ENCODE data around the gene MCF2L. TPM values are rescaled to one million over a fixed set of nuclear protein-coding genes. Genes with fewer than 3 reads are reported as not detected.
"Not testable (repeated sequence)": the region's sequence is repeated elsewhere in the genome, so short reads cannot be mapped to it uniquely, and the experiment has no call there.

Gene MCF2L
- total RNA-seq, 1 experiment from 2014 or later, result 4.5 TPM

GRCh38 chr13:113050734-113051431 is 81.9 kb downstream of the MCF2L start:
- DNase-seq (ENCODE audit: low spot score), result no peak

GRCh38 chr13:113051641-113052040 is 82.6 kb downstream of the MCF2L start:
- no peak for DNase-seq (ENCODE audit: low spot score)

- DNase-seq (ENCODE audit: low spot score), result no peak
Measured at GRCh38 chr13:113052206-113052605, 83.2 kb downstream of the MCF2L start.

GRCh38 chr13:113052971-113053370 is 84.0 kb downstream of the MCF2L start:
- no peak for DNase-seq (ENCODE audit: low spot score)

GRCh38 chr13:113053376-113053775 is 84.4 kb downstream of the MCF2L start:
- DNase-seq (ENCODE audit: low spot score), result no peak

GRCh38 chr13:113053801-113054604 is 85.0 kb downstream of the MCF2L start:
- DNase-seq (ENCODE audit: low spot score), result no peak

GRCh38 chr13:113057084-113057483 is 88.1 kb downstream of the MCF2L start:
- no peak for DNase-seq (ENCODE audit: low spot score)

DNA sequence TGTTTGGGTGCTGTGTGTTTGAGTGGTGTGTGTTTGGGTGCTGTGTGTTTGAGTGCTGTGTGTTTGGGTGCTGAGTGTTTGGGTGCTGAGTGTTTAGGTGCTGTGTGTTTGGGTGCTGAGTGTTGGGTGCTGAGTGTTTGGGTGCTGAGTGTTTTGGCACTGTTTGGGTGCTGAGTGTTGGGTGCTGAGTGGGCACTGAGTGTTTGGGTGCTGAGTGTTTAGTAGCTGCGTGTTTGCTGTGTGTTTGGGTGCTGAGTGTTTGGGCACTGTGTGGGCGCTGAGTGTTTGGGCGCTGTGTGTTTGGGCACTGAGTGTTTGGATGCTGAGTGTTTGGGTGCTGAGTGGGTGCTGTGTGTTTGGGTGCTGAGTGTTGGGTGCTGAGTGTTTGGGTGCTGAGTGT is 88.5 kb downstream of the MCF2L start:
- not testable (repeated sequence) for DNase-seq (ENCODE audit: low spot score)

DNA sequence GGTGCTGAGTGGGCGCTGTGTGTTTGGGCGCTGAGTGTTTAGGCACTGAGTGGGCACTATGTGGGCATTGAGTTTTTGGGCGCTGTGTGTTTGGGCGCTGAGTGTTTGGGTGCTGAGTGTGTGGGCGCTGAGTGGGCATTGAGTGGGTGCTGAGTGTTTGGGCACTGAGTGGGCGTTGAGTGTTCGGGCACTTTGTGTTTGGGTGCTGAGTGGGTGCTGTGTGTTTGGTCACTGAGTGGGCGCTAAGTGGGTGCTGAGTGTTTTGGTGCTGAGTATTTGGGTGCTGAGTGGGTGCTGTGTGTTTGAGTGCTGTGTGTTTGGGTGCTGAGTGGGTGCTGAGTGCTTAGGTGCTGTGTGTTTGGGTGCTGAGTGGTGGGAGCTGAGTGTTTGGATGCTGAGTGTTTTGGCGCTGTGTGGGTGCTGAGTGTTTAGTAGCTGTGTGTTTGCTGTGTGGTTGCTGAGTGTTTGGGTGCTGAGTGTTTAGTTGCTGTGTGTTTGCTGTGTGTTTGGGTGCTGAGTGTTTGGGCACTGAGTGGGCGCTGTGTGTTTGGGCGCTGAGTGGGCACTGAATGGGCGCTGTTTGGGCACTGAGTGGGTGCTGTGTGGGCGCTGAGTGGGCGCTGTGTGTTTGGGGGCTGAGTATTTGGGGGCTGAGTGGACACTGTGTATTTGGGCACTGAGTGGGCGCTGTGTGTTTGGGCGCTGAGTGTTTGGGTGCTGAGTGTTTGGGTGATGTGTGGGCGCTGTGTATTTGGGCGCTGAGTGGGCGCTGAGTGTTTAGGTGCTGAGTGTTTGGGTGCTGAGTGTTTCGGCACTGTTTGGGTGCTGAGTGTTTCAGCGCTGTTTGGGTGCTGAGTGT is 89.3 kb downstream of the MCF2L start:
- no peak for DNase-seq (ENCODE audit: low spot score)

- DNase-seq (ENCODE audit: low spot score), result no peak
Measured at GRCh38 chr13:113058988-113059850, 90.2 kb downstream of the MCF2L start.

GRCh38 chr13:113059891-113060290 is 90.9 kb downstream of the MCF2L start:
- no peak for DNase-seq (ENCODE audit: low spot score)

DNA sequence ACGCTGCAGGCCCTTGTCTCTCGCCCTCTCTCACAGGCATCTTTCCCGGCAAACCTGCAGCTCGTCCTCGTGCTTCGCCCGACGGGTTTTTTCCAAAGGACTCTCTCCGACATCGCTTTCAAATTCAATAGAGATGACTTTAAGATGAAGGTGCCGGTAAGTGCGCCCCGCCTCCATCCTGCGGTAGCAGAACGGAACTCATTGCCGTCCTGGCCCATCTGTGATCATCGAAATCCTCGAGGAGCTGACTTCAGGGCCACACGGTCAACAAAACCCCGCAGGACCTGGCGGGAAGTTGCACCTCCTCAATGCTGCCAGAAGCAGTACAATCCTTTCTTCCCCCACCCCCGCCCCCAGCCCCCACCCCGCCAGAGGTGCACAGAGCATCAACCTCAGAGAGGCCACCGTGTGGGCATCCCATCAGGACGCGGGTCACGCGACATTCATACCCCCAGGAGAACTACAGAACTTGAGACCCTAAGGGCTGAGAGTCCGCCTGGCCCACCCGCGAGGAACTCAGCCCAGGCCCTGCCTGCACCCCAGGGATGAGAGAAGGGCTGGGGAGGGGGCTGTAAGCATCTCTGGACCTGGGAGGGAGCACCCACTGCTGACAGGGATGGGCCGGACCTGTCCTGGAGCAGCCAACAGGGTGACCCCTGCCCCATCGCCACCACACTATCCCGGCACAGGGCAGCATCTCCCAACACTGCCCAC is 91.7 kb downstream of the MCF2L start:
- DNase-seq (ENCODE audit: low spot score), result no peak

DNA sequence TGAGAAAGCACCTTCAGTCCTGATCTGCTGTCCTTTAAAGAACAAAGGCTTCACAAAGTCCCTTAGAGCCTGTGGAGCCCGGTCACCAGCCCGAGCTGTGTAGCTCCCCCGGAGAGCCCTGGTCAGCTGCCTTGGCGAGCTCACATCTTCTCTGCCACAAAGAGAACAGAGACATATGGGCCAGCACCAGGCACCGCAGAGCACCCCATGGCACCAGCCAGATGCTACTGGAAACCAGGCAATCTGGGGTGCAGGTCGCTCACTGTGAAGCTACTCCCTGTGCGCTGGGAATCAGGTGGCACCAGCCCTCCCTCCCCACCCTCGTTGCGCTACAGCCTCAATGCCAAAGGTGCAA is 92.2 kb downstream of the MCF2L start:
- DNase-seq (ENCODE audit: low spot score), result no peak

- no peak for DNase-seq (ENCODE audit: low spot score)
Measured at GRCh38 chr13:113061796-113062425, 92.9 kb downstream of the MCF2L start.

GRCh38 chr13:113062691-113063090 is 93.7 kb downstream of the MCF2L start:
- no peak for DNase-seq (ENCODE audit: low spot score)

GRCh38 chr13:113063091-113063491 is 94.1 kb downstream of the MCF2L start:
- no peak for DNase-seq (ENCODE audit: low spot score)

- DNase-seq (ENCODE audit: low spot score), result no peak
Measured at GRCh38 chr13:113064000-113064533, 95.1 kb downstream of the MCF2L start.

- DNase-seq (ENCODE audit: low spot score), result peak; percentile 74
Measured at GRCh38 chr13:113064534-113065405, 95.8 kb downstream of the MCF2L start.
